ENCODE results near the gene ZDHHC17.

The ZDHHC17 gene

DNA sequence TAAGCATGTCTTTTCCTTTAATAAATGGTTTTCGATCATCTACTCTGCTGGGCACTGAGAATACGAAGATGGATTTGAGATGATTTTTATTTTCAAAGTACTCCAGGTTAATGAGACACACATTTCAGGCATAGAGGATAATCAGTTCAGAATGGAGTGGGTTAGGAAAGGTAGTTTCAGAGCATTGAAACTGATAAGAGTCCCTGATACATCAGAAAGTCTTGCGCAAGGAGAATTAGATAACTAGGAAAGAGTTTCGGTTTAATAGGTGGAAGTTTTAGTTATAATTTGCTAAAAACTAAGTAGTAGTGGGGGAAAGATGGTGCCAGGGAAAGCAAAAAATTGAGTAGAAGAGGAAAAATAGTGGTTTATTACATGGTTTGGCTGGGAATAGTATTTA is 50.1 kb downstream of the ZDHHC17 start:
- WGBS, result 94% methylated on average over 4 of the region's 4 CpGs
- no peak overlapping the region for H3K4me3 ChIP-seq (ENCODE audit: low read length)
- H3K36me3 ChIP-seq (ENCODE audit: insufficient read depth, low read length), result peaks cover 77% of the 10 kb centered on the region
- H3K27me3 ChIP-seq (ENCODE audit: insufficient read depth, low read length), result no peaks in the 10 kb centered on the region
- H3K9me3 ChIP-seq (ENCODE audit: insufficient read depth, low read depth, low read length), result no peaks in the 10 kb centered on the region
- no peak overlapping the region for H3K9ac ChIP-seq (ENCODE audit: low read depth, low read length)
- H3K4me1 ChIP-seq (ENCODE audit: insufficient read depth, low read length), result no peaks in the 10 kb centered on the region
- H3K27ac ChIP-seq (ENCODE audit: low read depth, low read length), result no peak overlapping the region

DNA sequence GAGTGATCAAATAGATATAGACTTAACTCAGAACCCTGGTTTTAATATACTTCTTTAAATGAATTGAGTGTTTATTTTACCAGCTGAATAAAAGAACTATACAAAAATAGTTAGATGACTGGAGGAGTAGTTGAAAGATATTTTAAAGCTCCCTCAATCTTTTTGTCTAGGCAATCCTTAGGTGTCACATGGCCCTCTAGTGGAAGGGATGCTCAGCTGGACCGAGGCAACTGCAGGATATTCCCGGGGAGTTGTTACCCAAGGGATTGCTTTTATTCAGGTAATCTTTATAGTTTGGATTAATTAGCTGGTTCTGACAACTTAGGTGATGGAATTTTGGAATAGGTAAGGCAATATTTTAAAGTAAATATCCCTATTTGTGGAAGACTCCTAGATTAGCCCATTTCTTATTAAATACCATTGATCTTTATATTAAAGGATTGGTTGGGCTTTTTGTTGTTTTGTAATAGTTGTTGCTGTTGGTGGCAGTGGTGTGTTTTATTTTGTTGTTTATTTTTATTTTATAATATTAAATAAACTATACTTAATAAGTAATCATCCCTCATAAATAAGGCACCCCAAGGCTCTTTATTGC is 57.1 kb downstream of the ZDHHC17 start:
- H3K27me3 ChIP-seq (ENCODE audit: insufficient read depth, low read length), result no peaks in the 10 kb centered on the region
- H3K4me1 ChIP-seq (ENCODE audit: insufficient read depth, low read length), result no peaks in the 10 kb centered on the region
- no peaks in the 10 kb centered on the region for H3K9me3 ChIP-seq (ENCODE audit: insufficient read depth, low read depth, low read length)
- H3K36me3 ChIP-seq (ENCODE audit: insufficient read depth, low read length), result peaks cover 48% of the 10 kb centered on the region
- no peak overlapping the region for H3K9ac ChIP-seq (ENCODE audit: low read depth, low read length)
- H3K4me3 ChIP-seq (ENCODE audit: low read length), result no peak overlapping the region
- WGBS, result 36% methylated on average over 2 of the region's 2 CpGs
- H3K27ac ChIP-seq (ENCODE audit: low read depth, low read length), result no peak overlapping the region

DNA sequence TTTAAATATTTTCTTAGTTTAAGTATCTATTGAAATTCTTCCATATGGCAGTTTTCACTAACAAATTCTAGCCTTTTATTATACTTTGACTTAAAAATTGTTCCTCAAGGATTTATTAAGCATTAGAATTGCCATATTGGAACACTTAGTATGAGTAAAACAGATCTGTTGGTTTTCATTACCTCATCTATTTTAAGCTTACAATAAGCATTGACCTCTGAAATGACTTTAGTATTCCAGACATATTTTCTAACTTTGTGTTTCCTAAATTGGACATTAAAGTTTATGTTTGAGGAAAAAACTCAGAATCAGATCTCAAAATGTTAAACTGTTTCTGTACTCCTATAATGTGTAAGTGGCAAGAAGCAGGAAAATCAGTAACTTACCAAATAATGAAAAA is 66.5 kb downstream of the ZDHHC17 start:
- H3K4me1 ChIP-seq (ENCODE audit: insufficient read depth, low read length), result no peaks in the 10 kb centered on the region
- H3K36me3 ChIP-seq (ENCODE audit: insufficient read depth, low read length), result peaks cover 74% of the 10 kb centered on the region
- no peaks in the 10 kb centered on the region for H3K27me3 ChIP-seq (ENCODE audit: insufficient read depth, low read length)
- H3K27ac ChIP-seq (ENCODE audit: low read depth, low read length), result no peak overlapping the region
- no peak overlapping the region for H3K9ac ChIP-seq (ENCODE audit: low read depth, low read length)
- peaks cover 8% of the 10 kb centered on the region; the same call in 1 of the 2 replicates for H3K9me3 ChIP-seq (ENCODE audit: insufficient read depth, low read depth, low read length)
- H3K4me3 ChIP-seq (ENCODE audit: low read length), result no peak overlapping the region

DNA sequence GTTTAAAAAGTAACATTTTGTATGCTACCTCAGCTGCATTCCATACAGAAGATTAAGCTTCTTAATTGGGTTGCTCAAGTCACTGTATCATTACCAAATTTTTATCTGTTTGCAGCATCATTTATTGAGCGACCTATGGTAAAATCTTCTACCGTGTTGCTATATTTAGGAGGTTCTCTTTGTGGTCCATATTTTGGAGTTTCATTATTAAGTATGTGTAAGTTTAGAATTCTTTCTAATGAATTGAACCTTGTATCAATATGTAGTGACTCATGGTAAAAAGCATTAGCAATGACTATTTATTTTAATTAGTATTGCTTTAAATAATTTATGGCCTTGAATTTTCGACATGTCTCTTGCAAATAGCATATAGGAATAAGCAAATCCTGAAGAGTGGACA is 72.7 kb downstream of the ZDHHC17 start:
- peaks cover 25% of the 10 kb centered on the region for H3K36me3 ChIP-seq (ENCODE audit: insufficient read depth, low read length)
- H3K9ac ChIP-seq (ENCODE audit: low read depth, low read length), result no peak overlapping the region
- no peak overlapping the region for H3K27ac ChIP-seq (ENCODE audit: low read depth, low read length)
- 89% methylated on average over 3 of the region's 3 CpGs for WGBS
- H3K4me3 ChIP-seq (ENCODE audit: low read length), result no peak overlapping the region
- no peaks in the 10 kb centered on the region for H3K27me3 ChIP-seq (ENCODE audit: insufficient read depth, low read length)
- H3K9me3 ChIP-seq (ENCODE audit: insufficient read depth, low read depth, low read length), result peaks cover 8% of the 10 kb centered on the region; the same call in 1 of the 2 replicates
- no peaks in the 10 kb centered on the region for H3K4me1 ChIP-seq (ENCODE audit: insufficient read depth, low read length)

DNA sequence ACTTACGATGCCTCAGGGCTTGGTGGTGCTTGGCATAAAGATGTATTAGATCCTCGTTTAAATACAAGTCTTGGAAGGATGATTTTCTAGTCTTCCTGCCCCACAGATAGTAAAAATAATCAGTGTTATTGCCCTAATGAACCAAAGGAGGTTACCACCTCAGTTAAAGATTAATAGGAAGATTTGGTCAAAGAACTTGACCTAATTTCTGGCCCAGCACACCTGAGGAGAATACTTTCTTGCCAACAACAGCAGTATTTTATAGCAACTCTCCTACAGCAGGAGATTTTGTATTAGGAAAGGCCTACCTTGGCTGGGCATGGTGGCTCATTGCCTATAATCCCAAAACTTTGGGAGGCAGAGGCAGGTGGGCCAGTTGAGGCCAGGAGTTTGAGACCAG is 83.3 kb downstream of the ZDHHC17 start:
- no peaks in the 10 kb centered on the region for H3K27me3 ChIP-seq (ENCODE audit: insufficient read depth, low read length)
- H3K9ac ChIP-seq (ENCODE audit: low read depth, low read length), result no peak overlapping the region
- H3K36me3 ChIP-seq (ENCODE audit: insufficient read depth, low read length), result peaks cover 67% of the 10 kb centered on the region
- H3K4me3 ChIP-seq (ENCODE audit: low read length), result no peak overlapping the region
- H3K9me3 ChIP-seq (ENCODE audit: insufficient read depth, low read depth, low read length), result no peaks in the 10 kb centered on the region
- 91% methylated on average over 2 of the region's 2 CpGs for WGBS
- no peak overlapping the region for H3K27ac ChIP-seq (ENCODE audit: low read depth, low read length)
- no peaks in the 10 kb centered on the region for H3K4me1 ChIP-seq (ENCODE audit: insufficient read depth, low read length)

DNA sequence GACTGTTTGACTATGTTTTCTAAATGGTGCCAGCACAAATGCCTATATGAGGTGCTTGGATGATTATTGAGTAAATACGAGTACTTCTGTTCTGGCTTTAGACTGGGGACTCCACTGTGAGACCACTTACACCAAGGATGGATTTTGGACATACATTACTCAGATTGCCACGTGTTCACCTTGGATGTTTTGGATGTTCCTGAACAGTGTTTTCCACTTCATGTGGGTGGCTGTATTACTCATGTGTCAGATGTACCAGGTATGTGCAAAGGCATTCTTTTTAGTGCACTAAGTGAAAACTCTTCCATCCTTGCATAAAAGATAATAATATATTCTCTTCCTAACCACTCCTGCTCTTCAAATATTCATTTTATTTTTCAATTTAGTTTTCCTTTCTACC is 84.2 kb downstream of the ZDHHC17 start:
- 90% methylated on average over 2 of the region's 2 CpGs for WGBS
- Histone ChIP-seq H3K9ac (ENCODE audit: low read depth, low read length) (no peak overlapping the region), H3K36me3 (ENCODE audit: insufficient read depth, low read length) (peaks cover 65% of the 10 kb centered on the region), H3K4me1 (ENCODE audit: insufficient read depth, low read length) (no peaks in the 10 kb centered on the region), H3K4me3 (ENCODE audit: low read length) (no peak overlapping the region), H3K27ac (ENCODE audit: low read depth, low read length) (no peak overlapping the region), H3K27me3 (ENCODE audit: insufficient read depth, low read length) (no peaks in the 10 kb centered on the region), H3K9me3 (ENCODE audit: insufficient read depth, low read depth, low read length) (no peaks in the 10 kb centered on the region)

DNA sequence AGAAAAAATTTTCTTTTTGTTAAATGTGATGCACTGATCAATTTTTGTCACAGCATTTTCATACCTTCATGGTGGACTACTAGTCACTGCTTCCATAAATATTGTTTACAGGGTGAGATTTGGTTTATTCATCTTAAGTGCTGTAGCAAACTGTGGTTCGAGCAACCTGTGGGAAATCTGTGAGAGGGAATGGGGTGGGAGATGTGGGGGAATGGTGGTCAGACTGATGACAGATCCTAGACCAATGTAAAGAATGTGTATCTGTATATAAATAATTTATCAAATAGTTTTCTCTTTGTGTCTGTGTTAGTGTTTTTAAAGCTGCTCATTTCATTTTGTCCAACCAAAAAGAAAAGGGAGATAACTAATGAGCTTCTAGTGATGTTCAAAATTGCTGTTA is 88.2 kb downstream of the ZDHHC17 start:
- Histone ChIP-seq H3K9me3 (ENCODE audit: insufficient read depth, low read depth, low read length) (no peaks in the 10 kb centered on the region), H3K4me3 (ENCODE audit: low read length) (no peak overlapping the region), H3K4me1 (ENCODE audit: insufficient read depth, low read length) (no peaks in the 10 kb centered on the region), H3K36me3 (ENCODE audit: insufficient read depth, low read length) (peaks cover 85% of the 10 kb centered on the region), H3K27ac (ENCODE audit: low read depth, low read length) (no peak overlapping the region), H3K9ac (ENCODE audit: low read depth, low read length) (no peak overlapping the region), H3K27me3 (ENCODE audit: insufficient read depth, low read length) (no peaks in the 10 kb centered on the region)
- 95% methylated on average over 1 of the region's 1 CpG for WGBS

DNA sequence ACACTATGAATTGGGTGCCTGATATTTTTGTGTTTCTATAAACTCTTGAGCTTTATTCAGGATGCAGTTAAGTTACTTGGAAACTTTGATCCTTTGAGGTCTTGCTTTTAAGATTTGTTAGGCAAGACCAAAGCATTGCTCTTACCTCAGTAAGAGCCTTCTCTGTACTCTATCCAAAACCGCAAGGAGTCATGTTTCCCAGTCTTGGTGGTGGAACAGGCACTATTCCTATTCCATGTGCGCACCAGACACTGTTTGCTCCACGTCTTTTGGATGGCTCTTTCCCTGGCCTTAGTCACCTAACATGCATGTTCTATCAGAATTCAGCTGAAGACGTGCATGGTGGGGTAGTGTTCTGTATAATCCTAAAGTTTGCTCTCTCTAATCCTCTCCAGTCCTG is 91.4 kb downstream of the ZDHHC17 start:
- Histone ChIP-seq H3K4me3 (ENCODE audit: low read length) (no peak overlapping the region), H3K9me3 (ENCODE audit: insufficient read depth, low read depth, low read length) (no peaks in the 10 kb centered on the region), H3K9ac (ENCODE audit: low read depth, low read length) (no peak overlapping the region), H3K27me3 (ENCODE audit: insufficient read depth, low read length) (no peaks in the 10 kb centered on the region), H3K27ac (ENCODE audit: low read depth, low read length) (no peak overlapping the region), H3K36me3 (ENCODE audit: insufficient read depth, low read length) (peaks cover 89% of the 10 kb centered on the region), H3K4me1 (ENCODE audit: insufficient read depth, low read length) (no peaks in the 10 kb centered on the region; the same call in 1 of the 2 replicates)
- WGBS, result 98% methylated on average over 3 of the region's 4 CpGs

DNA sequence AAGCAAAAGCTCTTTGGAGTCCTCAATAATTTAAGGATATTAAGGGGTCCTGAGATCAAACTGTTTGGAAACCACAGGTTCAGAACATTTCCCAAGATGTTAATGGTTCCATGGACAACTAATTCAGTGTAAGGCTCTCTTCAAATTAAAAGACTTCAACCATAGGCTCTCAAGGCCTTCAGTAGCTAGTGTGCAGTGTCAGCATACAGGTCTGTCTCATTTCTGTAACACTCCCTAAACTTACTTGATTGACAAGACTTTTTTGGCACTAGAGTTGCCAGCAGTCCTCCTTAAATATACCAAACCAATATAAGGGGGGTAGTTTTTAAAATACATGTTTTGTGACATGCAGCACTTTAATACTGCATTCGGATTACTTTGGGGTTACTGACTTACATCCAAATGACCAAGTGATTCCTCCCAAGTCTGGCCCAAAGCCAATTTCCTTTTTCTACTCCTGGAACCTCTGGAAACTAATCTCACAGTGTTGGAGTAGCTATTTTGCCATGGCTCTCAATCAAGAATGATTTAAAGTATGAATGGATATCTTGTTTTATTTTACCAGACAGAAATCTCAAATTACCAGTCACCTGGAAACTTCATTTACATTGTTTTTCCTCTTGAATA is 92.2 kb downstream of the ZDHHC17 start:
- Histone ChIP-seq H3K9me3 (ENCODE audit: insufficient read depth, low read depth, low read length) (no peaks in the 10 kb centered on the region), H3K9ac (ENCODE audit: low read depth, low read length) (no peak overlapping the region), H3K36me3 (ENCODE audit: insufficient read depth, low read length) (peaks cover 88% of the 10 kb centered on the region), H3K27me3 (ENCODE audit: insufficient read depth, low read length) (no peaks in the 10 kb centered on the region), H3K4me3 (ENCODE audit: low read length) (no peak overlapping the region), H3K27ac (ENCODE audit: low read depth, low read length) (no peak overlapping the region), H3K4me1 (ENCODE audit: insufficient read depth, low read length) (peaks cover 4% of the 10 kb centered on the region; the same call in 1 of the 2 replicates)
- WGBS, result 97% methylated on average over 1 of the region's 1 CpG

DNA sequence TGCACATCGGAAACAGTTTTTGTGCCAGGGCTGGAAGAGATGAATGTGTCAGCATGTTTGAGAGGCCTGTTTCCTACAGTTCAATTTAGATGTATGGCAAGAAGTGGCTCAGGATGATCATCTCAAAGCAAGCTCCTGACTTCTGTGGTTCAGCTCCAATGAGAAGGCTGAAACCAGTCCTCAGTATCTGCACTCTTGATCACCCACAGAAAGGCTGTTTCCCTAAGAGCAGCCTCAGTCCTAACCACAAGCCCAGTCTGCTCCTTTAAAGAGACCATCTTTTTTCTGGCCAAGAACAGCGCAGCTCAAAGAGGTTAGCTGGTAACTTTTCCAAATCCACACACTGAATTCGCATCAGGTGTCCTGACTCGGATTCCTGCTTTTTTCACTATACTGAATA is 95.7 kb downstream of the ZDHHC17 start:
- Histone ChIP-seq H3K36me3 (ENCODE audit: insufficient read depth, low read length) (peaks cover 81% of the 10 kb centered on the region), H3K4me1 (ENCODE audit: insufficient read depth, low read length) (peaks cover 18% of the 10 kb centered on the region), H3K9ac (ENCODE audit: low read depth, low read length) (no peak overlapping the region), H3K27me3 (ENCODE audit: insufficient read depth, low read length) (no peaks in the 10 kb centered on the region), H3K9me3 (ENCODE audit: insufficient read depth, low read depth, low read length) (no peaks in the 10 kb centered on the region), H3K27ac (ENCODE audit: low read depth, low read length) (no peak overlapping the region), H3K4me3 (ENCODE audit: low read length) (no peak overlapping the region)
- WGBS, result 96% methylated on average over 4 of the region's 4 CpGs

DNA sequence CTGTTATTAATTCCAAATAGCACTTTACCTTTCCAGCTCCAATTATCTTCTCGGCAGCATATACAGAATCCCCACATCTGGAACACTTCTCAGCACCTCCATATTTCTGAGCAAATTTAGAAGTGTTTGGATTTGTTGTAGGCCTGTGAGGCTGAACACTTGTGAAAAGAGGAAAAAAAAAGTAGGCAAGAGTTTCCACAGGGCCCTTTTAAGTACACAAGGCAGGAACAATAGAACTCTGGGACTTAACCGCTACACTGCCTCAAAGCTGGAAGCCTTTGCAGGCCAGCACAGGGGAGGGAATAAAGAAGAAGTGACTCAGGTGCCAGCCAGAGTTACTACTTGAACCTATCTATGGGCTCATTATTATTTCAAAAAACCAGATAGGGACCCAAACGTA is 96.3 kb downstream of the ZDHHC17 start:
- H3K9me3 ChIP-seq (ENCODE audit: insufficient read depth, low read depth, low read length), result no peaks in the 10 kb centered on the region
- peaks cover 24% of the 10 kb centered on the region for H3K4me1 ChIP-seq (ENCODE audit: insufficient read depth, low read length)
- WGBS, result 81% methylated on average over 2 of the region's 3 CpGs
- no peak overlapping the region; the same call in 1 of the 2 replicates for H3K27ac ChIP-seq (ENCODE audit: low read depth, low read length)
- no peak overlapping the region for H3K4me3 ChIP-seq (ENCODE audit: low read length)
- no peak overlapping the region for H3K9ac ChIP-seq (ENCODE audit: low read depth, low read length)
- peaks cover 80% of the 10 kb centered on the region for H3K36me3 ChIP-seq (ENCODE audit: insufficient read depth, low read length)
- no peaks in the 10 kb centered on the region for H3K27me3 ChIP-seq (ENCODE audit: insufficient read depth, low read length)
